Measurements from ENCODE around the gene CRKL.
A peak's percentile ranks its signal among the peaks of the same experiment; 100 is the strongest.

Gene CRKL

GRCh38 chr22:20982563-20982882, 65.3 kb downstream of the CRKL start:
- Histone ChIP-seq H3K36me3 (ENCODE audit: control insufficient read depth in 1 of 2, insufficient read depth in 2 of 2, low read length in 2 of 2) (peaks cover 5 to 20% of the 10 kb centered on the region in 2 donors), H3K4me1 (ENCODE audit: control insufficient read depth in 1 of 2, insufficient read depth in 2 of 2, low read length in 2 of 2) (peaks cover 8 to 30% of the 10 kb centered on the region in 2 donors), H3K27me3 (ENCODE audit: low read depth, low read length) (no peaks in the 10 kb centered on the region), H3K4me3 (ENCODE audit: low read depth in 1 of 2, low read length in 2 of 2) (peak overlapping the region; percentile 71 to 87), H3K27ac (ENCODE audit: low read length) (peak overlapping the region; percentile 80), H3K9me3 (ENCODE audit: control insufficient read depth in 1 of 2, low read length in 2 of 2) (no peaks in the 10 kb centered on the region)

DNA sequence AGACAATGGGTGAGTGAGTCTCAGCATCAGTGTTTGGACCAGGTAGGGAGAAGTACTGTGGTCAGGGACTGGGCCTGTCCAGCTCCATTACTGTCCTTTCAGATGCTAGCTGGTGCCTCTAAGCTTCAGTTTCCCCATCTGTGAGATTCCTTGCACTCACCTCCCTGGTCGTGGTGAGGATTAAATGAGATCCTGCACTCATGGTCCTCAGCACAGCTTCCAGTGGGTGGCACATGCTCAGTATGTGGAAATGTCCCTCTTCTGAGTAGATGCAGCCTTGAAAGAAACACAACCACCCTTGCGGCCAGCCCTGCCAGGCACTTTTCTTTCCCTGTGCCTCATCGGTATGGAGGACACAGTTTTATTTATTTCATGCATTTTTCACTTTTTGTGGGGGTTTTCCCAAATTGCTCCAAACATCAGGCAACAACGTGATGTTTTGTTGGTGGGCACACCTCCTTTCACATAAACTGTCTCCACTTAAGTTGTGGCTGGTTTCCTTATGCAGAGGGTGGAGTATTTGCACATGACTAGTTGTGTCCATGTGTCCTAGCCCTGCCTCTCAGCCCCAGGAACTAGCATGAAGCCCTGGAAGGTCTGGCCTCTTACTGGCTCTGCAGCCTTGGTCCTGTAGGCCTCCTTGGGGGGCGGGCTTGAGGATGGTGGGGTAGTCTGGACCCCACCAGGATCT, 66.0 kb downstream of the CRKL start:
- H3K27ac ChIP-seq (ENCODE audit: low read length), result peak overlapping the region; percentile 80
- no peaks in the 10 kb centered on the region for H3K27me3 ChIP-seq (ENCODE audit: low read depth, low read length)
- peak overlapping the region; percentile 71 to 87 for H3K4me3 ChIP-seq (ENCODE audit: low read depth in 1 of 2, low read length in 2 of 2)
- H3K4me1 ChIP-seq (ENCODE audit: control insufficient read depth in 1 of 2, insufficient read depth in 2 of 2, low read length in 2 of 2), result peaks cover 8 to 30% of the 10 kb centered on the region in 2 donors
- H3K9me3 ChIP-seq (ENCODE audit: control insufficient read depth in 1 of 2, low read length in 2 of 2), result no peaks in the 10 kb centered on the region
- H3K36me3 ChIP-seq (ENCODE audit: control insufficient read depth in 1 of 2, insufficient read depth in 2 of 2, low read length in 2 of 2), result peaks cover 5 to 26% of the 10 kb centered on the region in 2 donors

DNA sequence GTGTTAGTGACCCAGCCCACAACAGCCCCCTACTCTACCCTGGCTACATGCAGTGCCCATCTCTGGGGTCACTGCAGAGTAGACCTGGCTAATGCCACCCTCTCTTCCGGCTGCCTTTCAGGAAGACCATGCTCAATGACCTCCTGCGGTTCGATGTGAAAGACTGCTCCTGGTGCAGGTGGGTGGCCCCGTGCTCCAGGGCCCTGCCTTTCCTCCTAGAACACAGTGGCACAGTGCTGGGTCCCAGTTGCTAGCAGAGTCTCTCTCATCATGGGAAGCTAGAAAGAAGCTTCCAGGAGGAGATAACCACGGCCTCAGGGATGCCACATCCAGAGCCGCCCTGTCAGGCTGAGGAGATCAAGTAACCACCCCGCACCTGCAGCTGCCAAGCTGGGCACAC, 68.5 kb downstream of the CRKL start:
- Histone ChIP-seq H3K27ac (ENCODE audit: low read length) (no peak overlapping the region), H3K4me3 (ENCODE audit: low read depth in 1 of 2, low read length in 2 of 2) (no peak overlapping the region), H3K4me1 (ENCODE audit: control insufficient read depth in 1 of 2, insufficient read depth in 2 of 2, low read length in 2 of 2) (peaks cover 8 to 23% of the 10 kb centered on the region in 2 donors), H3K36me3 (ENCODE audit: control insufficient read depth in 1 of 2, insufficient read depth in 2 of 2, low read length in 2 of 2) (peaks cover 10 to 34% of the 10 kb centered on the region in 2 donors), H3K27me3 (ENCODE audit: low read depth, low read length) (no peaks in the 10 kb centered on the region), H3K9me3 (ENCODE audit: control insufficient read depth in 1 of 2, low read length in 2 of 2) (no peaks in the 10 kb centered on the region)

- peaks cover 10 to 40% of the 10 kb centered on the region in 2 donors for H3K36me3 ChIP-seq (ENCODE audit: control insufficient read depth in 1 of 2, insufficient read depth in 2 of 2, low read length in 2 of 2)
- H3K27me3 ChIP-seq (ENCODE audit: low read depth, low read length), result no peaks in the 10 kb centered on the region
- H3K9me3 ChIP-seq (ENCODE audit: control insufficient read depth in 1 of 2, low read length in 2 of 2), result no peaks in the 10 kb centered on the region
- peaks cover 8 to 17% of the 10 kb centered on the region in 2 donors for H3K4me1 ChIP-seq (ENCODE audit: control insufficient read depth in 1 of 2, insufficient read depth in 2 of 2, low read length in 2 of 2)
- no peak overlapping the region for H3K4me3 ChIP-seq (ENCODE audit: low read depth in 1 of 2, low read length in 2 of 2)
- no peak overlapping the region for H3K27ac ChIP-seq (ENCODE audit: low read length)
These were observed 69.2 kb downstream of the CRKL start for GRCh38 chr22:20986365-20986764.

DNA sequence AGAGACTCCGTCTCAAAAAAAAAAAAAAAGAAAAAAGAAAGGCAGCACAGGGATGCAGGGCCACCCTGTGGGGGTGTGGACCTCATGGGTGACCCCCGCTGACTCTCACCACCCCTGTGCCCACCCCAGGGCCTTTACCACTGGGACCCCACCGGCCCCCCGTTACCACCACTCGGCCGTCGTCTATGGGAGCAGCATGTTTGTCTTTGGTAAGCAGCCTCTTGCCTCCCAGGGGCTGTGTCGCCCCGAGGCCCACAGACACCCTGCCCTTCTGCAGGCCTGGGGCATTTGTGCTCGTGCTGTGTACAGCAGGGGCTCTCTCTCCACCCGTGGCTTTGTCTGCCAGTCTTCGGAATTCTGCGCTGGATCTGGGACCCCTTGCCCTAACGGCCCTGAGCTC, 70.2 kb downstream of the CRKL start:
- Histone ChIP-seq H3K36me3 (ENCODE audit: control insufficient read depth in 1 of 2, insufficient read depth in 2 of 2, low read length in 2 of 2) (peaks cover 16 to 50% of the 10 kb centered on the region in 2 donors), H3K27me3 (ENCODE audit: low read depth, low read length) (no peaks in the 10 kb centered on the region), H3K4me3 (ENCODE audit: low read depth in 1 of 2, low read length in 2 of 2) (no peak overlapping the region)

GRCh38 chr22:20988573-20989322, 71.5 kb downstream of the CRKL start:
- Histone ChIP-seq H3K27me3 (ENCODE audit: low read depth, low read length) (no peaks in the 10 kb centered on the region), H3K4me1 (ENCODE audit: control insufficient read depth in 1 of 2, insufficient read depth in 2 of 2, low read length in 2 of 2) (peaks cover 0 to 5% of the 10 kb centered on the region in 2 donors), H3K4me3 (ENCODE audit: low read depth in 1 of 2, low read length in 2 of 2) (no peak overlapping the region), H3K36me3 (ENCODE audit: control insufficient read depth in 1 of 2, insufficient read depth in 2 of 2, low read length in 2 of 2) (peaks cover 18 to 61% of the 10 kb centered on the region in 2 donors), H3K9me3 (ENCODE audit: control insufficient read depth in 1 of 2, low read length in 2 of 2) (no peaks in the 10 kb centered on the region), H3K27ac (ENCODE audit: low read length) (no peak overlapping the region)

More for the DNA sequence above, 70.2 kb downstream of the CRKL start:
- H3K4me1 ChIP-seq (ENCODE audit: control insufficient read depth in 1 of 2, insufficient read depth in 2 of 2, low read length in 2 of 2), result peaks cover 8 to 14% of the 10 kb centered on the region in 2 donors
- H3K9me3 ChIP-seq (ENCODE audit: control insufficient read depth in 1 of 2, low read length in 2 of 2), result no peaks in the 10 kb centered on the region
- H3K27ac ChIP-seq (ENCODE audit: low read length), result no peak overlapping the region

GRCh38 chr22:20989323-20990138, 72.3 kb downstream of the CRKL start:
- H3K36me3 ChIP-seq (ENCODE audit: control insufficient read depth in 1 of 2, insufficient read depth in 2 of 2, low read length in 2 of 2), result peaks cover 13 to 69% of the 10 kb centered on the region in 2 donors

GRCh38 chr22:20990184-20991180, 73.3 kb downstream of the CRKL start:
- no peaks in the 10 kb centered on the region for H3K9me3 ChIP-seq (ENCODE audit: control insufficient read depth in 1 of 2, low read length in 2 of 2)
- H3K4me1 ChIP-seq (ENCODE audit: control insufficient read depth in 1 of 2, insufficient read depth in 2 of 2, low read length in 2 of 2), result no peaks in the 10 kb centered on the region
- H3K27me3 ChIP-seq (ENCODE audit: low read depth, low read length), result no peaks in the 10 kb centered on the region
- H3K27ac ChIP-seq (ENCODE audit: low read length), result no peak overlapping the region
- H3K36me3 ChIP-seq (ENCODE audit: control insufficient read depth in 1 of 2, insufficient read depth in 2 of 2, low read length in 2 of 2), result peaks cover 13 to 75% of the 10 kb centered on the region in 2 donors
- H3K4me3 ChIP-seq (ENCODE audit: low read depth in 1 of 2, low read length in 2 of 2), result no peak overlapping the region

More at GRCh38 chr22:20989323-20990138, 72.3 kb downstream of the CRKL start:
- Histone ChIP-seq H3K4me1 (ENCODE audit: control insufficient read depth in 1 of 2, insufficient read depth in 2 of 2, low read length in 2 of 2) (no peaks in the 10 kb centered on the region), H3K27me3 (ENCODE audit: low read depth, low read length) (no peaks in the 10 kb centered on the region), H3K9me3 (ENCODE audit: control insufficient read depth in 1 of 2, low read length in 2 of 2) (no peaks in the 10 kb centered on the region), H3K27ac (ENCODE audit: low read length) (no peak overlapping the region), H3K4me3 (ENCODE audit: low read depth in 1 of 2, low read length in 2 of 2) (no peak overlapping the region)

GRCh38 chr22:20991252-20992055, 74.2 kb downstream of the CRKL start:
- Histone ChIP-seq H3K27me3 (ENCODE audit: low read depth, low read length) (no peaks in the 10 kb centered on the region), H3K4me1 (ENCODE audit: control insufficient read depth in 1 of 2, insufficient read depth in 2 of 2, low read length in 2 of 2) (no peaks in the 10 kb centered on the region), H3K27ac (ENCODE audit: low read length) (no peak overlapping the region), H3K9me3 (ENCODE audit: control insufficient read depth in 1 of 2, low read length in 2 of 2) (no peaks in the 10 kb centered on the region), H3K36me3 (ENCODE audit: control insufficient read depth in 1 of 2, insufficient read depth in 2 of 2, low read length in 2 of 2) (peaks cover 17 to 77% of the 10 kb centered on the region in 2 donors), H3K4me3 (ENCODE audit: low read depth in 1 of 2, low read length in 2 of 2) (no peak overlapping the region)

GRCh38 chr22:20992056-20992442, 74.8 kb downstream of the CRKL start:
- Histone ChIP-seq H3K4me1 (ENCODE audit: control insufficient read depth in 1 of 2, insufficient read depth in 2 of 2, low read length in 2 of 2) (no peaks in the 10 kb centered on the region), H3K27ac (ENCODE audit: low read length) (no peak overlapping the region), H3K27me3 (ENCODE audit: low read depth, low read length) (no peaks in the 10 kb centered on the region), H3K36me3 (ENCODE audit: control insufficient read depth in 1 of 2, insufficient read depth in 2 of 2, low read length in 2 of 2) (peaks cover 17 to 78% of the 10 kb centered on the region in 2 donors), H3K4me3 (ENCODE audit: low read depth in 1 of 2, low read length in 2 of 2) (no peak overlapping the region), H3K9me3 (ENCODE audit: control insufficient read depth in 1 of 2, low read length in 2 of 2) (no peaks in the 10 kb centered on the region)
